Endothelial cell of umbilical vein (primary cell): ENCODE measurements around the gene HRK. TPM values are rescaled to one million over a fixed set of nuclear protein-coding genes. Genes with fewer than 3 reads are reported as not detected.

ENCODE experiments used
- BruUV-seq: library from RNA; stranded (reverse); fragments of 400-500 nt; replicated peaks from 2 replicates; lab custom pipeline; 2021; lab: Mats Ljungman, UMichigan
- CTCF ChIA-PET: fragments of 300-600, 350-600 bp; sonication (Branson Sonifier 250); formaldehyde crosslinking; loops from one replicate; lab custom pipeline; 2021; ENCODE audit warnings: antibody characterized with exemption, inconsistent platforms; lab: Charles Lee
- POLR2A ChIA-PET: fragments of 300-600, 350-600 bp; sonication (Branson Sonifier 250); formaldehyde crosslinking; loops from one replicate; lab custom pipeline; 2021; ENCODE audit warnings: antibody characterized with exemption, inconsistent platforms; lab: Charles Lee
- DNase-seq: peaks from one replicate; pipeline ENCODE4 v3.0.0-alpha.2; 2011; ENCODE audit warnings: low read depth, low spot score
- FAIRE-seq: peaks from 2 replicates; lab custom pipeline; 2011; peaks lifted over from hg19 to GRCh38; lab: Jason Lieb, UNC
- H2AFZ ChIP-seq: 2 replicates; pipeline ENCODE4 v1.6.0; 2012; ENCODE audit warnings: low read depth, low read length, control low read depth, inconsistent platforms
- H3K27ac ChIP-seq: 2 replicates; pipeline ENCODE4 v1.5.1; 2011; ENCODE audit warnings: low read depth, mild to moderate bottlenecking, control low read depth, low read length, moderate library complexity; ENCODE audit not compliant: insufficient read depth
- H3K27me3 ChIP-seq, 2 experiments: 2 replicates each; pipeline versions ENCODE4 v1.6.0 to v1.6.1; 2011; ENCODE audit warnings: low read length in 2 of 2, mixed read lengths in 1 of 2; ENCODE audit not compliant: control insufficient read depth in 2 of 2, insufficient read depth in 2 of 2
- H3K36me3 ChIP-seq, 2 experiments: 2 replicates in 1 of 2; 3 replicates in 1 of 2; pipeline ENCODE4 v1.5.1; 2011; ENCODE audit warnings: low read length in 2 of 2, mild to moderate bottlenecking in 1 of 2, moderate library complexity in 1 of 2; ENCODE audit not compliant: control insufficient read depth in 2 of 2, insufficient read depth in 2 of 2; ENCODE audit errors: extremely low read depth in 1 of 2
- H3K4me1 ChIP-seq: 3 replicates; pipeline ENCODE4 v1.5.1; 2011; ENCODE audit warnings: mild to moderate bottlenecking, low read length; ENCODE audit not compliant: control insufficient read depth, insufficient read depth; ENCODE audit errors: extremely low read depth
- H3K4me2 ChIP-seq: 2 replicates; pipeline ENCODE4 v1.6.1; 2011; ENCODE audit warnings: low read length, control low read depth, mixed read lengths; ENCODE audit not compliant: insufficient read depth
- H3K4me3 ChIP-seq, 3 experiments: fragments of 200-600 bp in 1 of 3; sonication (generic), shearing (Covaris generic) in 1 of 3; replicated peaks in 1 of 3; 2 replicates each; pipeline ENCODE4 v1.5.1; 2011 to 2016; ENCODE audit warnings: control low read depth in 3 of 3, low read length in 3 of 3, mild to moderate bottlenecking in 2 of 3, inconsistent platforms in 1 of 3, low read depth in 1 of 3, moderate library complexity in 1 of 3; ENCODE audit not compliant: insufficient read depth in 1 of 3
- H3K79me2 ChIP-seq: 2 replicates; pipeline ENCODE4 v1.6.0; 2012; ENCODE audit warnings: low read length, inconsistent platforms; ENCODE audit not compliant: control insufficient read depth, insufficient read depth
- H3K9ac ChIP-seq: replicated peaks from 2 replicates; pipeline ENCODE3; 2011; ENCODE audit warnings: low read length, control low read depth; ENCODE audit not compliant: insufficient read depth; ENCODE audit errors: extremely low read depth
- H3K9me1 ChIP-seq: replicated peaks from 3 replicates; pipeline ENCODE4 v1.6.0; 2011; ENCODE audit warnings: mild to moderate bottlenecking, low read length; ENCODE audit not compliant: control insufficient read depth, insufficient read depth; ENCODE audit errors: extremely low read depth
- H3K9me3 ChIP-seq: replicated peaks from 2 replicates; pipeline ENCODE4 v1.5.1; 2012; ENCODE audit warnings: low read length, inconsistent platforms; ENCODE audit not compliant: control insufficient read depth, insufficient read depth
- H4K20me1 ChIP-seq: replicated peaks from 2 replicates; pipeline ENCODE3; 2011; ENCODE audit warnings: mild to moderate bottlenecking, low read length; ENCODE audit not compliant: control insufficient read depth, insufficient read depth; ENCODE audit errors: extremely low read depth
- CTCF ChIP-seq, 2 donors: IDR thresholded peaks; 1 replicate in 1 of 2; 2 replicates in 1 of 2; pipeline ENCODE4 v1.5.1; 2011; ENCODE audit warnings: low read length in 2 of 2, mild to moderate bottlenecking in 2 of 2, moderate library complexity in 2 of 2, control low read depth in 1 of 2, inconsistent platforms in 1 of 2, low read depth in 1 of 2; ENCODE audit not compliant: insufficient read depth in 1 of 2; ENCODE audit errors: extremely low read depth in 1 of 2
- FOS ChIP-seq: IDR thresholded peaks from 2 replicates; pipeline ENCODE4 v1.6.1; 2011; ENCODE audit warnings: mild to moderate bottlenecking, low read length, moderate library complexity, borderline replicate concordance; ENCODE audit not compliant: insufficient read depth
- GATA2 ChIP-seq: IDR thresholded peaks from 2 replicates; pipeline ENCODE4 v1.7.0; 2011; ENCODE audit warnings: low read depth, mild to moderate bottlenecking, moderate library complexity, mixed read lengths, low read length; ENCODE audit not compliant: insufficient read length, insufficient read depth
- MAX ChIP-seq: IDR thresholded peaks from 2 replicates; pipeline ENCODE4 v1.6.1; 2011; ENCODE audit not compliant: insufficient read depth, insufficient read length
- POLR2AphosphoS5 ChIP-seq: IDR thresholded peaks from 2 replicates; pipeline ENCODE4 v1.6.1; 2012; ENCODE audit warnings: low read depth, mild to moderate bottlenecking, control low read depth, low read length, moderate library complexity; ENCODE audit not compliant: insufficient read depth
- dilution Hi-C: fragments of 300-500 bp; cut with MboI; formaldehyde crosslinking; loops from one replicate; pipeline ENCODE4 v1.15.0; 2019; ENCODE audit warnings: low sequenced_read_pairs; ENCODE audit not compliant: extremely low pct_ligation_motif_present
- intact Hi-C: fragments of 100-400 bp; cut with micrococcal nuclease; formaldehyde crosslinking; loops from one replicate; pipeline ENCODE4 v1.10.0; 2022
- polyA plus RNA-seq, 4 experiments: library from polyadenylated mRNA; depleted of rRNA in 3 of 4; stranded (reverse) in 3 of 4; unstranded in 1 of 4; fragments of >200 nt; gene quantifications; 2 replicates each; pipeline versions ENCODE4 v1.2.1 to v1.2.3, GENCODE V29; 2011 to 2012; ENCODE audit warnings: missing spikeins in 1 of 4
- total RNA-seq: library from RNA; stranded (reverse); gene quantifications from 2 replicates; pipeline ENCODE4 v1.2.3, GENCODE V29; 2021

The HRK gene
- total and polyA plus RNA-seq, 2 donors (not counting 3 experiments of a cell fraction or from before 2014, with no cell fraction given), result not detected

GRCh38 chr12:116861320-116861719 lies 19.9 kb downstream of the HRK start:
- no TSS peak for BruUV-seq
- Histone ChIP-seq H3K9me1 (no peaks in the 10 kb centered on the region), H3K4me1 (no peaks in the 10 kb centered on the region), H3K36me3 (no peaks in the 10 kb centered on the region), H3K27ac (no peak overlapping the region), H3K27me3 (peaks cover 0 to 3% of the 10 kb centered on the region in 2 experiments), H2AFZ (no peak overlapping the region), H3K4me2 (no peak overlapping the region), H4K20me1 (no peaks in the 10 kb centered on the region), H3K9ac (no peak overlapping the region), H3K9me3 (no peaks in the 10 kb centered on the region), H3K79me2 (no peaks in the 10 kb centered on the region), H3K4me3 (no peak overlapping the region)
- ChIA-PET CTCF (interaction anchor here (1.6 kb wide), 1 partner anchor 21 kb away, joined by 4 read pairs; no protein-coding TSS in a partner anchor), POLR2A (no interaction called here)
- intact Hi-C loops, result no loop called here
- TF ChIP-seq GATA2 (no peak), CTCF (IDR thresholded peaks at IDR 0.05; ENCODE audit: extremely low read depth in 1 of 2, insufficient read depth in 1 of 2, low read depth in 1 of 2, low read length in 2 of 2) (no peak), FOS (no peak), MAX (no peak)
- DNase-seq (no peak), FAIRE-seq (no peak)
- dilution Hi-C loops, result no loop called here

GRCh38 chr12:116860263-116860662 lies 21.0 kb downstream of the HRK start:
- no peaks in the 10 kb centered on the region for H3K4me1 ChIP-seq
- no peak overlapping the region for H3K27ac ChIP-seq
- DNase-seq, result no peak
- no peaks in the 10 kb centered on the region for H3K79me2 ChIP-seq
- no peak for FAIRE-seq
- H2AFZ ChIP-seq, result no peak overlapping the region
- ChIA-PET POLR2A (no interaction called here), CTCF (interaction anchor here (1.6 kb wide), 1 partner anchor 22 kb away, joined by 4 read pairs; no protein-coding TSS in a partner anchor)
- H3K9ac ChIP-seq, result no peak overlapping the region
- dilution Hi-C loops (no loop called here), intact Hi-C loops (no loop called here)
- no TSS peak for BruUV-seq
- no peaks in the 10 kb centered on the region for H3K9me3 ChIP-seq
- TF ChIP-seq CTCF (IDR thresholded peaks at IDR 0.05; ENCODE audit: extremely low read depth in 1 of 2, insufficient read depth in 1 of 2, low read depth in 1 of 2, low read length in 2 of 2), result no peak
- no peak for TF ChIP-seq POLR2AphosphoS5
- TF ChIP-seq MAX, result no peak
- no peak for TF ChIP-seq GATA2
- no peak overlapping the region for H3K4me2 ChIP-seq
- no peaks in the 10 kb centered on the region for H3K36me3 ChIP-seq
- H3K27me3 ChIP-seq, result peaks cover 0 to 3% of the 10 kb centered on the region in 2 experiments
- H3K9me1 ChIP-seq, result no peaks in the 10 kb centered on the region
- H3K4me3 ChIP-seq, result no peak overlapping the region
- H4K20me1 ChIP-seq, result no peaks in the 10 kb centered on the region
